Body of pancreas (tissue), 4 donors: ENCODE data around the gene ARHGAP32. TPM values are rescaled to one million over a fixed set of nuclear protein-coding genes. Genes with fewer than 3 reads are reported as not detected.
A peak's percentile ranks its signal among the peaks of the same experiment; 100 is the strongest.

Source experiments
- ATAC-seq: fragments of 150-250 bp; one replicate; pipeline ENCODE4 v1.9.1; 2016
- DNase-seq, 4 donors: peaks; one replicate each; pipeline ENCODE4 v3.0.0-alpha.2; 2019
- H3K27ac ChIP-seq, 4 donors: fragments of 200-600 bp; sonication (generic); 1 replicate in 3 of 4; 2 replicates in 1 of 4; pipeline versions ENCODE4 v1.5.1 to v1.6.1; 2016 to 2019; ENCODE audit warnings: mild to moderate bottlenecking in 1 of 4, mixed read lengths in 1 of 4, moderate library complexity in 1 of 4
- H3K27me3 ChIP-seq, 2 donors: fragments of 200-600 bp; sonication (generic); one replicate each; pipeline ENCODE4 v1.6.0; 2016; ENCODE audit warnings: mild to moderate bottlenecking in 1 of 2
- H3K36me3 ChIP-seq, 2 donors: fragments of 200-600 bp; sonication (generic); replicated peaks in 1 of 2; 2 replicates each; pipeline ENCODE4 v1.5.1; 2016; ENCODE audit warnings: low read depth in 2 of 2; ENCODE audit not compliant: insufficient read depth in 1 of 2
- H3K4me1 ChIP-seq: fragments of 200-600 bp; sonication (generic); one replicate; pipeline ENCODE4 v1.6.0; 2016
- H3K4me3 ChIP-seq, 2 donors: fragments of 200-600 bp; sonication (generic); 1 replicate in 1 of 2; 2 replicates in 1 of 2; pipeline ENCODE4 v1.5.1; 2016 to 2019
- H3K9me3 ChIP-seq, 3 donors: fragments of 200-600 bp; sonication (generic); 1 replicate in 2 of 3; 2 replicates in 1 of 3; pipeline ENCODE4 v1.5.1; 2016
- CTCF ChIP-seq, 7 experiments: fragments of 450-650 bp in 4 of 7; fragments of 200-600 bp in 3 of 7; sonication (generic) in 3 of 7; IDR thresholded peaks; one replicate each; pipeline ENCODE4 v1.5.1; 2016 to 2019; ENCODE audit warnings: antibody characterized with exemption in 7 of 7
- POLR2A ChIP-seq, 3 donors: fragments of 450-650 bp; IDR thresholded peaks; one replicate each; pipeline ENCODE4 v1.6.1; 2016; ENCODE audit warnings: antibody characterized with exemption in 3 of 3, mild to moderate bottlenecking in 2 of 3
- WGBS, 2 donors: methylation state at CpG; one replicate each; pipeline ENCODE4 v1.1.5; 2017; 5-methylcytosine and 5-hydroxymethylcytosine counted together
- intact Hi-C: fragments of 100-400 bp; cut with DNase I; formaldehyde crosslinking; loops from one replicate; pipeline ENCODE4 v1.15.1; 2023
- total RNA-seq, 2 donors: library from RNA; depleted of rRNA; stranded (reverse); fragments of >200 nt; gene quantifications; one replicate each; pipeline ENCODE4 v1.1.0, GENCODE V29; 2016

The ARHGAP32 gene
- total RNA-seq, 2 donors from 2014 or later = 26.0 to 30.4 TPM

DNA sequence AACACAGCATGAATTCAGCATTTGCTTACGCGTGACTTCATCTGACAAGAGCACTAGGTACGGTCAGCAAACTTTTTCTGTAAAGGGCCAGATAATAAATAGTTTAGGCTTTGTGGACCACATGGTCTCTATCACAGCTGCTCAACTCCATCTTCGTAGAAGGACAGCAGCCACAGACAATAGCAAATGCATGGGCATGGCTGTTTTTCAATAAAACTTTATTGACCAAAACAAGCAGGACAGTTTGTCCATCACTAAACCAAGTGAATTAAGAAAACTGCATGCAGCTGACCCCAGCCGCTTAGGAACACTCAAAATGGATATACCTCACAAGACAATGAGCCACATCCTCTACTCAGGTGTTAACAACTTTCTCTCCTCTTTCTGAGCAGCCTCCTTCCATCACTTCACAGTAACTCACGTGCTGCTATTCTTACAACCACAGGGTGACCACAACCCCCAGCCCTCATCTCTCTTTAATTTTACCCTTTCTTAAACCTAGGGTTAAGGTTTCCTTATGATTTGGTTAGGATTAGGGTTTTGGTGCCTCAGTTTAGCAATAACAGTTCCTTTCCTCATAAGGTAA lies 22.7 kb upstream of the ARHGAP32 start:
- WGBS, 2 donors = 93 to 99% methylated on average over 6 of the region's 6 CpGs
- no peak for ATAC-seq
- DNase-seq = no peak
- TF ChIP-seq POLR2A (IDR thresholded peaks at IDR 0.05) (no peak), CTCF (IDR thresholded peaks at IDR 0.05) (no peak)
- peaks cover 13% of the 10 kb centered on the region for H3K4me1 ChIP-seq
- intact Hi-C loops = no loop called here
- H3K36me3 ChIP-seq = no peaks in the 10 kb centered on the region
- no peaks in the 10 kb centered on the region for H3K9me3 ChIP-seq
- no peak overlapping the region for H3K4me3 ChIP-seq
- H3K27me3 ChIP-seq = no peaks in the 10 kb centered on the region
- H3K27ac ChIP-seq = no peak overlapping the region

DNA sequence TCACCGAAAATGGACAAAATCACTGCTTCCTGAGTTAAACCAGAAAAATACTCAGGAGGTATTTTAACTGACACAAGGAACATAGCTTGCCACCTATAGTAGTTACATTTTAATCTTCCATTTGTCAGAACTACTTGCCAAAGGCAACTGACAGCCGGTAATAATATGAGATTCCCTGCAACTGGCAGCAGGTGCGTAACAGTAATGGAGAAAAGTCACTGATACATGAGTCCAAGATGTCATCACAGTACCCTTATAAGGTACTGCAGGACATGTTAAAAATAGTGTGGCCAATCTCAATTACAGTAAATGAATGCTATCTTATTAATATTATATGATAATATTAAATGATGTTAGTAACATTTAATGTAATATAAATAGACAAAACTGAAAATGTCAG lies 21.1 kb upstream of the ARHGAP32 start:
- Histone ChIP-seq H3K4me1 (peaks cover 26% of the 10 kb centered on the region), H3K36me3 (no peaks in the 10 kb centered on the region), H3K27me3 (no peaks in the 10 kb centered on the region), H3K9me3 (no peaks in the 10 kb centered on the region), H3K4me3 (no peak overlapping the region), H3K27ac (no peak overlapping the region)
- ATAC-seq (no peak), DNase-seq (no peak)
- TF ChIP-seq POLR2A (IDR thresholded peaks at IDR 0.05) (no peak), CTCF (IDR thresholded peaks at IDR 0.05) (no peak)
- intact Hi-C loops = no loop called here
- 62 to 70% methylated on average over 3 of the region's 3 CpGs for WGBS, 2 donors

GRCh38 chr11:129211397-129211796 lies 19.3 kb upstream of the ARHGAP32 start:
- Histone ChIP-seq H3K4me1 (peaks cover 31% of the 10 kb centered on the region), H3K9me3 (no peaks in the 10 kb centered on the region), H3K36me3 (no peaks in the 10 kb centered on the region), H3K27me3 (no peaks in the 10 kb centered on the region), H3K4me3 (no peak overlapping the region), H3K27ac (peak overlapping the region in 1 of 4 donors; percentile 75)
- 77 to 87% methylated on average over 2 of the region's 2 CpGs for WGBS, 2 donors
- TF ChIP-seq POLR2A (IDR thresholded peaks at IDR 0.05) = no peak
- TF ChIP-seq CTCF (IDR thresholded peaks at IDR 0.05) = no peak
- intact Hi-C loops = no loop called here
- no peak for DNase-seq
- no peak for ATAC-seq

GRCh38 chr11:129210831-129211181 lies 18.7 kb upstream of the ARHGAP32 start:
- DNase-seq (peak in 2 of 4 donors; percentile 13 to 28), ATAC-seq (peak; percentile 52)
- Histone ChIP-seq H3K9me3 (no peaks in the 10 kb centered on the region), H3K36me3 (no peaks in the 10 kb centered on the region), H3K4me3 (no peak overlapping the region), H3K4me1 (peaks cover 31% of the 10 kb centered on the region), H3K27ac (peak overlapping the region in 3 of 4 donors; percentile 63 to 75 (median 69)), H3K27me3 (no peaks in the 10 kb centered on the region)
- TF ChIP-seq CTCF (IDR thresholded peaks at IDR 0.05) (no peak), POLR2A (IDR thresholded peaks at IDR 0.05) (no peak)
- intact Hi-C loops = no loop called here
- 12 to 25% methylated on average over 5 of the region's 5 CpGs for WGBS, 2 donors
